OCI-LY3 (cell line): ENCODE results near the gene GSTO2.

Experiments used
- EZH2phosphoT487 ChIP-seq: fragments of 200-600 bp; shearing (Covaris generic); IDR thresholded peaks from 2 replicates; pipeline ENCODE4 v1.6.1; 2018; ENCODE audit warnings: antibody characterized with exemption, mixed run types, low read depth
- TF ChIP-seq, protein P1 (sequence below): fragments of 200-600, 300-600 bp; sonication (generic); IDR thresholded peaks from 2 replicates; pipeline ENCODE4 v1.5.1; 2014; ENCODE audit warnings: antibody characterized with exemption, low read length, low read depth

DNA sequence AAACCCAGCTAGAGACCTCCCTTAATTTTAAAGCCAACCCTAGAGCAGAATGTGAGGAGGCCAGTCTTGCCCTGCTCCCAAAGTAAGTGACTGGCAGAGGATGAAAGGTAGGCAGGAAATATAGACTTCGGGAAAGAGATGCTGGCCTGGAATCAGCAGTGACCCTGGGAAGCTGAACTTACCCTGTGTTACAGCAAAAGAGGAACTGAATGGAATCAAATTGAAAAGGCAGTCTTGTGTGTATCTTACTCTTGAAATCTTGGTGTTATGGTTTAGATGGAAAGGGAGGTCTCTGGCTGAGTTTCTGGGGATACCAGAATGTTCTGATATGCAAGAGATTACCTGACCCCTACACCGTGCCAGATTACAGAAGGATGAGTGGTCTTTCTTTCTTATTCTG lies 28.9 kb upstream of the GSTO2 start:
- TF ChIP-seq, protein P1, sequence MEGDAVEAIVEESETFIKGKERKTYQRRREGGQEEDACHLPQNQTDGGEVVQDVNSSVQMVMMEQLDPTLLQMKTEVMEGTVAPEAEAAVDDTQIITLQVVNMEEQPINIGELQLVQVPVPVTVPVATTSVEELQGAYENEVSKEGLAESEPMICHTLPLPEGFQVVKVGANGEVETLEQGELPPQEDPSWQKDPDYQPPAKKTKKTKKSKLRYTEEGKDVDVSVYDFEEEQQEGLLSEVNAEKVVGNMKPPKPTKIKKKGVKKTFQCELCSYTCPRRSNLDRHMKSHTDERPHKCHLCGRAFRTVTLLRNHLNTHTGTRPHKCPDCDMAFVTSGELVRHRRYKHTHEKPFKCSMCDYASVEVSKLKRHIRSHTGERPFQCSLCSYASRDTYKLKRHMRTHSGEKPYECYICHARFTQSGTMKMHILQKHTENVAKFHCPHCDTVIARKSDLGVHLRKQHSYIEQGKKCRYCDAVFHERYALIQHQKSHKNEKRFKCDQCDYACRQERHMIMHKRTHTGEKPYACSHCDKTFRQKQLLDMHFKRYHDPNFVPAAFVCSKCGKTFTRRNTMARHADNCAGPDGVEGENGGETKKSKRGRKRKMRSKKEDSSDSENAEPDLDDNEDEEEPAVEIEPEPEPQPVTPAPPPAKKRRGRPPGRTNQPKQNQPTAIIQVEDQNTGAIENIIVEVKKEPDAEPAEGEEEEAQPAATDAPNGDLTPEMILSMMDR, result no peak
- no peak for TF ChIP-seq EZH2phosphoT487
